Measurements from ENCODE around the gene COG8.

Gene COG8

DNA sequence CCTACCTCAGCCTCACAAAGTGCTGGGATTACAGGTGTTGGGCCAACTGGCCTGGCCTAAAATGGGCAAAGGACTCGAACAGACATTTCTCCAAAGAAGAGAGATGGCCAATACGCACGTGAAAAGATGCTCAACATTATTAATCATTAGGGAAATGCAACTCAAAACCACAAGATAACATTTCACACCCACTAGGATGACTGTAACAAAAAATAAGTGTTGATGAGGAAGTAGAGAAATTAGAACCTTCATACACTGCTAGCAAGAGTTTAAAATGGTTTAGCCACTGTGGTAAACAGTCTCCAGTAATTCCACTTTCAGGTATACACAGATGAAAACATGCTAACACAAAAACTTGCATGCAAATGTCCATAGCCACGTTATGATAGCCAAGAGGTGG lies 6.6 kb upstream of the COG8 start:
- DNase-seq: no peak

DNA sequence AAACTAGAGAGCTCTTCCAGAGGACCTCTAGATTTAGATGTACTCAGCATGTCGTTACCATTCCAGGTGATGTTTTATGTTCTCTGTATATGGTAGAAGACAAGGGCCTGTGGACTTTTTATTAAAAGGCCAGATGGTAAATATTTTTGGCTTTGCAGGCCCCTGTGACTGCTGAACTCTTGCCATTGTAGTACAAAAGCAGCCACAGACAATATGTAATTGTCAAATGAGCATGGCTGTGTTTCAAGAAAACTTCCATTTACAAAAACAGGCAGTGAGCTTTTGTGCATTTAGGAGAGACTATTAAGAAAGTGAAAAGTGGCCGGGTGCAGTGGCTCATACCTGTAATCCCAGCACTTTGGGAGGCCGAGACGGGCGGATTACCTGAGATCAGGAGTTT lies 4.8 kb upstream of the COG8 start:
- no peak for DNase-seq

DNA sequence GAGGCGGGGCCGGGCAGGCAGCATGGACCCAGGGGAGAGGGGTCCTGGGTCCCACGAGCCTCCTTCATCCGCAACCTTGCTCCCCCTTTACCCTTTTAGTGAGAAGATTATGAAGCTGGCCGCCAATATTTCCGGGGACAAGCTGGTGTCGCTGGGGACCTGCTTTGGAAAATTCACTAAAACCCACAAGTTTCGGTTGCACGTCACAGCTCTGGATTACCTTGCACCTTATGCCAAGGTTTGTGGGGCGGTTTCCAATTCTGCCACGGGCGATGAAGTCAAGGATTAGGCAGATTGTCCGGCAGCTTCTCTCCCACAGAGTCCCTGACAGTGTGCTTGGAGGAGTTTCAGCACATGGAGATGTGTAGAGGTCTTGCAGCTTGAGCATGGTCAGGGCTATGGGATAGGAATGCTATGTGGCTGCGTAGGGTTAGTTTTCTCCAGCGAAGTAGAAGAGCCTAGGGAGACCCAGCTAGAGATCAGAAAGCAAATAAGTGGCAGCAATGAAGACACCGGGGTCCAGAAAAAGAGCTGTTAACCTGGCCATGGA lies 806 bp upstream of the COG8 start:
- no peak for DNase-seq

DNA sequence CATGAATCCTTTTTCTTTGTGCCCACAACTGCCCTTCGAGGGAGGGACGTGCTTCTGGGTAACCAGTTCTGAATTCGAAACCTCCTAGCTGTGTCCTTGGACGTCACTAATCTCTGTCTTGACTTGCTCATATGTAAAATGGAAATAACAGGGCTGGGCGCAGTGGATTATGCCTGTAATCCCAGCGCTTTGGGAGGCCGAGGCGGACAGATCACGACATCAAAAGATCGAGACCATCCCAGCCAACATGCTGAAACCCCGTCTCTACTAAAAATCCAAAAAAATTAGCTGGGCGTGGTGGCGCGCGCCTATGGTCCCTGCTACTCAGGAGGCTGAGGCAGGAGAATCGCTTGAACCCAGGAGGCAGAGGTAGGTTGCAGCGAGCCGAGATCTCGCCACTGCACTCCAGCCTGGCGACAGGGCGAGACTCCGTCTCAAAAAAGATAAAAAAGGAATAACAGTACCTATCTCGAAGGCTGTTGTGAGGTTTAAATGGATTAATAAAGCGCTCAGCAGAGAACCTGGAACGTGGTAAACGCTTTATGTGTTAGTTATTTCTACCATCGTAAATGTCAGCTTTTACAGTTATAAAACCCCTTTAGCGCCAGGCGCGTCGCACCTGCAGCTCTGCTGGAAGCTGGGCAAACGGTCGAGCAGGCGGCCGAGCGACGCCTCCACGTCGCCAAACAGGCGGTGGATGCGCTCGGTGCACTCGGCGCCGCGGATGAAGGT lies 641 bp downstream of the COG8 start:
- no peak for DNase-seq

DNA sequence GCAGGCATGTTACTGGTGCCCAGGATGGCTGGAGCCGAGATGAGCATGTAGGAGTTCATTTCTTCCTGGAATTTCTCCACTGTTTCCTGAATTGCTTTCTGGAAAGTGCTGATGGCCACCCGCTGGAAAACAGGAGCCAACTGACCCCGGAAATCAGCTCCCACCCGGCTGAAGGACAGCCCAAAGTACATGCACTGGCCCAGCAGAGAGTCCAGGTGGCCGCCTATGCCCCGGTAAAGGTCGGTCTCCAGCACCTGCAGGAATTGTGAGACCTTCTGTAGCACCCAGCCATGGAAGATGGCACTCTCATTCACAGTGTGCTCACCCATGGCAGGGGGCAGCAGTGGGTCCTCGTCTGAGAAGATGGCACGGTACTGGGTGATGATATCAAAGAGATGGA lies 4.7 kb downstream of the COG8 start:
- DNase-seq: no peak

DNA sequence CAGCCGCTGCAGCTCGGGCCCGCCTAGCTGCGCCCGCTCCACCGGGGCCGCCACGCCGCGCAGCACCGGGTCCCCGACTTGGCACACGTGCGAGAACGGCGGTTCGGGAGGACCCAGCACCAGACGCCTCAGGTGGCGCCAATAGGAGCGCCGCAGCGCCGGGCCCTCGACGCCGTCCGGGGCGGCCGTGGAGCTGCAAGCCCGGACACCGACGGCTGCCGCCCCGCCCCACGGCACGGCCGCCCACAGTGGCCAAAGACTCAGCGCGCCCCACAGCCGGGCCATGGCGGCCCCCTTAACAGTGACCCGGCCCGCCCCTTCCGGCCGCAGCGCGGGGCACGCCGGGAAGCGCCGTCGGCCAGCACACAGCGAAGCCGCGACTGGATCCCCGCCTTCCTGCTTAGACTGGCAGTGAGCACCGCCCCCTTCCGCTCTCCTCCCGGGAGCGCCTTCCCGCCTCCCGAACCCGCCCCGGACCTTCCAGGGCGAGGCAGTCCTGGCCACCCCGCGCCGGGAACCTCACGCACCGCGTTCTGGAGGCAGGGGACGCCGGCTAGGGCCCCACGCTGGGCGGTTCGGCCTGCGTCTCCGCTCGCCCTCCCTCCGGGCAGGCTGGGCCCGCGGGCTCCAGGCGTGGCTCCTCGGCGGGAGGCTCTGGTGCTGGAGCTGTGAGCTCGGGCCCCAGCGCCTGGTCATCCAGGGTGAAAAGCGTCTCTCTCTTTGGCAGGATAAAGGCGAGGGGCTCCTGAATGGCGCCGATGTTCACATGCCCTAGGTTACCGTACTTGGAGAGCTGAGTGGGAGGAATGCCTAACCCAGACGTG lies 8.9 kb downstream of the COG8 start, which contains the start of gene PDF:
TSS of gene PDF (minus strand) at position 303 of the 824 bp plus-strand sequence. CDS start at position 285, 18 bp downstream.
- DNase-seq: peak; percentile 87 to 94 (median 93)

DNA sequence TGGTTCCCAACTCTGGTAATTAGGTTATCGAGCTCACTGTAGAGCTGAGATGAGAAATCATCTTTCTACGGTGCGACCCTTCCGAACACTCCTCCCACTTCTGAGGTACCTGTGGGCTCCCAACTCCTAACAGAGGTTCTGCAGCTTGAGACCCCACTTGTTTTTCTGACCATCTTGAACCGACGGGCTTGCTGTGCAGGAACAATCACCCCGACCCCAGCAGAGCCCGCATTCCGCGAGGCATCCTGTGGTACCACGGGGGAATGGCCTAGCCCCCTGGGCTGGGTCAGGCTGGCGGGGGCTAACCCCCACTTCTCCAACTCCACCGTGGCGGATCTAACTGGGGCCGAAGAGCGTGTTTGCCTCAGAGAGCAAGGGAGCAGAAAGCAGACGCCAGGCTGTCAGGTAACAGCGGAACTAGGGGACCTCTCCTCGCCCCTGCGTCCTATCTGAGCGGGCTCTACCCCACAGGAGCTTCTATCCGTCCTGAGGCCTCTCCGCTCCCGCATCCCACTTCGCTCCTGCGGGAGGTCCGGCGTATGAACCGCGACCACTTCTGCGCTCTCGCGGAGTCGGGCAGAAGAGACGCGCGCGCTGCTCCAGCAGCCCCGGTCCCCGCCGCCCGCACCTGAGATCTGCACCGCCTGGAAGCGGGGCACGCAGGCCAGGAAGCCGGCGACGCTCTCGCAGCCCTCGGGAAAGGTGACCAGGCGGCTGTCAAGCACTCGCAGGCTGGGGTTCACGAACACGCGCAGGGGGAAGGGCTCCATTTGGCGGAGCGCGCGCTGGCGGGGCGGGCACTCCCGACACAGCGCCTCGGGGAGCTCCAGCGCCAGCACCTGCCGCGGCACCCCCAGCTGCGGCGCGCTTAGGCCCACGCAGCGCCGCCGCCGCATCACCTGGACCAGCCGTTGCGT lies 9.7 kb downstream of the COG8 start:
- DNase-seq: peak in 2 of 3 experiments; percentile 24 to 79

DNA sequence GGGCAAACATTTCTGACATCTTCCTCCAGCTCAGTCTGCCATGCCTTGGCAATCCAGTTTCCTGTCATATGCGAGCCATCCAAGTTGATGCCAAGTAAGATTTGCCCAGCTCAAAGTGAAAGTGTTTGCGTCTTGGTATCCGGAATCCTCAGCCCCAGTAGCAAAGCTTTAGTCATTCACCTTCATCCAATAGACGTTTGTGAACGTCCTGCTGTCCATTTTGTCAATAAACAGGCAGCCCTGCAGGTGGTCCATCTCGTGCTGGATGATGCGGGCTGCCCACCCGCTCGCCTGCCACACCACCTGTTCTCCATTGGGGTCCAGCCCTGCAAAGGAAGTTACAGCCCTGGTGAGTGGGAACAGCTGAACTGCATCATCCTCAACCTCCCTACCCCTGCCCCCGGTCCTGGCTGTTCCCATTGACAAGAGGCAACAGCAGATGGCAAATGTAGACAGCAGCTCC lies 10.5 kb downstream of the COG8 start:
- DNase-seq: peak in 1 of 3 experiments; percentile 23

DNA sequence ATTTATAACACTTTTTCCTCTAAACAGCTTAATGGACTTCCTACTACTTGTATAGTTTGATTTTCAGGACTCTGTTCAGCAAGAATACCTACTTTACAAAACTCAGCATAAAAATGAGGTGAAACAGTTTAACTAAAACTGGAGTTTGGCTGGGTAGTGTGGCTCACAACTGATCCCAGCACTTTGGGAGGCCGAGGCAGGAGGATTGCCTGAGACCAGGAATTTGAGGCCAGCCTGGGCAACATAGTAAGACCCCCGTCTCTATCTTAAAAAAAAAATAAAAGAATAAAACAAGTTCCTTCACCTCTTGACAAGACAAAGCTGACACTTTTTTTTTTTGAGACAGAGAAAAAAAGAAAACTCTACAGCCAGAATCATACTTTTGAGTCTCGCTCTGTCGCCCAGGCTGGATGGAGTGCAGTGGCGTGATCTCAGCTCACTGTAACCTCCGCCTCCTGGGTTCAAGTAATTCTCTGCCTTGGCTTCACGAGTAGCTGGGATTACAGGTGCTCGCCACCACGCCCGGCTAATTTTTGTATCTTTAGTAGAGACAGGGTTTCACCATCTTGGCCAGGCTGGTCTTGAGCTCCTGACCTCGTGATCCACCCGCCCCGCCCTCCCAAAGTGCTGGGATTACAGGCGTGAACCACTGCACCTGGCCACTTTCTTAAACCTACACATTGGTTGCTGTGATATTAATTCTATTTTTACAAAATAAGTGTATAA lies 11.6 kb downstream of the COG8 start:
- no peak for DNase-seq

DNA sequence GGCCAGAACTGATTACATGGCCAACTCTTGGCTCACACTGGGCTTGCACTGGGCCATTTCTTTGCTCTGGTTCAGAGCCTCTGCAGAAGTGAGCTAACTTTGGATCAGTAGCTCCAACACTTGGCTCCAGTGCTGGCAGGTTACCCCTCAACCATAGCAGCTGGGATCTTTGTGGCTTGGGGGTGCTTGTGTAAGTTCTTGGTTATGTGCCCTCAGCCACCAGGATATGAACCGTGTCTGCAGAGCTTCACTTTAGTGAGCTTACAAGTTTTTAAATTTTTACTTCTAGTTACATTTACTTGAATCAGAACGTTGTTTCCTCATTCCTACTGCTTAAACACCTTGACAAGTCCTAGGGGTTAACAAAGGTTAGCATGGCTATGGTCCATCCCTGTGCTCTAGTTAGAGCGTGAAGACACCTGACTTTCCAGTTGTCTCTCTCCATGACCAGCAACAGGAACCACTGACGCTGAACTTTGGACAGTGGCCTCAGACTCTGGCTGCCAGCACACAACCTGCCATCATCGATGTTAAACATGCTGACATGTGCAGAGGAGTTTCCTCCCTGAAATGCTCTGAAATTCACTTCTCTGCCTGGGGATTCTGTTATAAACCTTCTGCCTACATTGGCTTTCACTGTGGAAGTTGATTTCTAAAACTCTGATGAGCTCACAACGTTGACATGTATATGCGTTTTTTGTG lies 13.0 kb downstream of the COG8 start:
- DNase-seq: no peak

DNA sequence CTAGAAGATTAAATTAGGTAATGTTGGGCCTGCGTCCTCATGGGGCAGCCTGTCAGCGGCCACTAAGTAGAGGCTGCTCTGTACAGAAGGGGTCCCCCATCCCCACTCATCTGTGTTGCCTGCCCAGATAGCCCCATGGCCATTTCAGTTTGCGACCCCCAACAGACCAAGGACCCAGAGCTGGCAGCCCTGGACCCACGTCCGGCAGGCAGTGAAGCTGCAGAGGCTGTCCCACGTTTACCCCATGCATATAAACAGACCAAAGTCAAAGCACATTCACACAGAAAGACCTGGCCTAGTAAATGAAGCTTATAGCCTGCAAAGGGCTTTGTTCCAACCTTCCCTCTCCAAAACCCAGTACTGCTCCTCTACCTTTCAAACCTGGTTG lies 13.6 kb downstream of the COG8 start:
- no peak for DNase-seq

DNA sequence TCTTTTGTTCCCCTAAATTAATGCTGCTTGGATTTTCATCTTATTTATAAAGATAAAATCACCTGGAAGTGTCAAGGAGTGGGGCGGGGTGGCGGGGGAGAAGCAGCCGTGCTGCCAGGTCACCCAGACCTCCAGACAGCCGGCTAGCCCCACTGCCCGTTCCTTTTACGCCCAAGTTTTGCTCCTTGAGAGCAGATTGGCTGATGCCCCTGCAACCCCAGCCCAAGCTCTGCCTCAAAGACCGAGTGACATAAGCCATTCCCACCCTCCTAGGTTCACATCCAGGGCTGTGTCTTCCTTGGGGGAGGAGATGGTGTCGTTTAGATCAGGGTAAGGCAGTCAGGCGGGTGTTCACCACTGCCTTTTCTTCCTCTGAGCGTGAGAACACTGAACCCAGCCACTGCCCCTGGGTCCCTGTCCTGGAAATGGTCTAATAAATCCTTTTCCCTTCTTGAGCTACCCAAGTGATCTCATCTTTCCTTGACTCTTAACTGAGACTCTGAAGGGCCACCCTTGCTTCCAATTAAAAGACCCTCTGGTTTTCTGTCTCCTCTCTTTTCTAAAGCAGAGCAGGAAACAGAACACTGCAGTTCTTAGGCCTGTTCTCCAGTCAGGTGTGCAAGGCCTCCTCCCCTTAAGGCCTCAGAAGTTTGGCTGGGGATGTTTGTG lies 14.6 kb downstream of the COG8 start:
- no peak for DNase-seq

DNA sequence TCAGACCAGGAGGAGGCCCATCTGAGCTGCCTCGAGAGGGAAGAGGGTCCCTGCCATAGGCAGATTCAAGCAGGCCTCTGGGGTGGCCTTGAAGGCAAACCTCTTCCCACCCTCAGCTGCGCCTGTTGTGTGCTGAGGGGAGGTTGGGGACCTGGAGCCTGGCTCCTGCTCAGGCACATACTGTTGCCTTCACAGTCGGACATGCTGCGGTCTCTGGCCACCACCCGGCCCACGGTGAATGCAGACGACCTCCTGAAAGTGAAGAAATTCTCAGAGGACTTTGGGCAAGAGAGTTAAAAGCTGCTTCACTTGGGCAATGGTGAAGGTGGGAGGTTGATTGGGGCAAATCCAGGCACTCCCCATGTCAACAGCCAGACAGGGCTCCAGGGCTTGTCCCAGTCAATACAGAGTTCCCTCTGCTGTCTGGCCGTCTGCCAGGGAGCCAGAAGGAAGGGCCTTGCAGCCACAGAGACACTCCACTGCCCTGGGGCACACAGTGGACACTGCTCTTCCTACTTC lies 15.3 kb downstream of the COG8 start:
- no peak for DNase-seq

DNA sequence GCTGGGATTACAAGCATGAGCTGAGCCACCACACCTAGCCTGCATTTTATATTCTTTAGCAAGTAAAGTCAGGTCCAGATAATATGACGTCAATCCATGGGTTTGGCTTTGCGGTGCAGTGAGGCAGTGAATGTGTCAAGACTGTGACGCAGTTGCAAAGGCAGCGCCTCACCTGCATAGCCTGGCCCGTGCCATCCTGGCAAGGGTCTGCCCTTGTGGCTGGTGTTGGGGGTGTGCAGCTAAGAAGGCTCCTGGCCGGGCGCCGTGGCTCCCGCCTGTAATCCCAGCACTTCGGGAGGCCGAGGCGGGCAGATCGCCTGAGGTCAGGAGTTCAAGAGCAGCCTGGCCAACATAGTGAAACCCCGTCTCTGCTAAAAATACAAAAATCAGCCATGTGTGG lies 15.9 kb downstream of the COG8 start:
- no peak for DNase-seq

DNA sequence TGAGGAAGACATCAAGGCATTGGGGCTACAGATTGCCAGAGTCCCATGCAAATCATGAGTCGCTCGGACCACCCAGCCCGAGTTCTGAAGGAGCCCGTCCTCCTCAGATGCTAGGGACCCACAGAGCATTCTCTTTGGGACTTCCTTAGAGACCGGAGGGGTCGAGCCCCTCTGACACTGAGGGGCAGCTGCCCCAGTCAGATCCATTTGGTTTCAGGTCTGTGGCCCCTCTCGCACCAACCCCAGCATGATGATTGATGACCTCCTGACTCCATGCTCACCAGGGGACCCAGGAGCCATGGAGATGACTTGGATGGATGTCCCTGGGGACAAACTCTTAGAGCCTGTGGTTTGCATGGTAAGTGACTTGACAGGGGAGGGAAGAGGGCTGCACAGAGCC lies 17.0 kb downstream of the COG8 start:
- DNase-seq: no peak

DNA sequence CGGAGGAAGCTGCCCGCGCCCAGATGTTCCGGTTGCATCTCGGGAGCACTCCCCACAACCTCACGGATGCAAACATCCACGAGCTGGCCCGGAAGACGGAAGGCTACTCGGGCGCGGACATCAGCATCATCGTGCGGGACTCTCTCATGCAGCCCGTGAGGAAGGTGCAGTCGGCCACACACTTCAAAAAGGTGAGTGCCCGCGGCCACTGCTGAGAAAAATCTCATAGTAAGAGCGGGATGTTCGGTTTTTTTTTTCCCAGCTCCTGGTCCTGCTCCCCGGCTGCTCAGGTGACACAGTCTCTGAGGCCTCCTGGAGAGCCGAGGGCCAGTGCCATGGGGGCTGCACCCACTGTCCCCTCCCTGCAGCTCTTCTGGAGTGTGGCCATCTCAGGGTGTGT lies 18.3 kb downstream of the COG8 start:
- DNase-seq: no peak

DNA sequence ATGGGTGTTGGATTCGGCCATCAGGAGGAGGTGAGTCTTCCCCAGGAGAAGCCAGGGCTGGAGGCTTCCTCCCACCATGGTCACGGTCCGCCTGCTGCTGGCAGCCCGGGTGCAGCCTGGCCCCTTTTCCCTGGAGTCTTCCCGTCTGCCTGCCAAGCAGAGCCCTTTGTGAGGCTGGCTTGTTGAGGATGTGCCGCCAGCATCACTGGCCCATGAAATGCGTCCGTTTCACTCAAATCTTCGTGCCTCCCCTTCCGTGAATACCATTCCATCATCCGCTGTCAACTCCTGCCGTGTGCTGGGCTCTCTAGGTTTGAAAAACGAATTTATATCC lies 18.7 kb downstream of the COG8 start:
- DNase-seq: no peak

DNA sequence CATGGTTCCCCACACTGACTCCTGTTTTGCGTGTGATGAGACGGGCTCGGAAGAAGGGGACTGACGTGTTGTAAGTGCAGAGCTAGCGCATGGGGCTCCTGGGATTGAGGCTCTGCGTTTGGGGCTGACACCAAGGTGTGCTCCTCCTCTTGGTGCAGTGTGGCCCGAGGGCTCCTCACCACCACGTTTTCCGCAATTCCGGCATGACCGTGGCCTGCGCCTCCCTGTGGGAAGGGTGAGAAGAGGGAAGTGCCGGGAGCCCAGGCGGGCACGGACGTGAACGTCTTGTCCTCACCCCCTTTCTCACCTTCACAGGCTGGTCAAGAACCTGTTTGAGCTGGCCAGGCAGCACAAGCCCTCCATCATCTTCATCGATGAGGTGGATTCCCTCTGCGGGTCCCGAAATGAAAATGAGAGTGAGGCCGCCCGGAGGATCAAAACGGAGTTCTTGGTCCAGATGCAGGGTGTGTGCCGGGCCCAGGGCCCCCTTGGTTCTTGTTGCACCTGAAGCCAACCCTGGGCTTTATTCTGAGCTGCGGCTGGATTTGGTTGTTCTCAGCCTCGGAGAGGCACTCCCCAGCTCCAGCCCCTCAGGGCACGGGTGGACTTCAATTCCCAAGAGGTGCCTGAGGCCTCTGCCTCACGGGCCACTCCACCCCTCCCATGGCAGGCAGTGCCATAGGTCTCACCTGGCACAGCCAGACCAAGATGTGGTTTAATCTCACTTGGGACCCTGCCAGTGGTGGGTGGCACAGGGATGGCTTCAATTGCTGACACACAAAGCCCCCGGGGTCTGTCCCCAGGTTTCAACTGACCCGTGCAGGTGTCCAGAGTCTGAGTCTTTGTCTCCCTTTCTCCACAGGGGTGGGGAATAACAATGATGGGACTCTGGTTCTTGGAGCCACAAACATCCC lies 19.3 kb downstream of the COG8 start:
- no peak for DNase-seq

DNA sequence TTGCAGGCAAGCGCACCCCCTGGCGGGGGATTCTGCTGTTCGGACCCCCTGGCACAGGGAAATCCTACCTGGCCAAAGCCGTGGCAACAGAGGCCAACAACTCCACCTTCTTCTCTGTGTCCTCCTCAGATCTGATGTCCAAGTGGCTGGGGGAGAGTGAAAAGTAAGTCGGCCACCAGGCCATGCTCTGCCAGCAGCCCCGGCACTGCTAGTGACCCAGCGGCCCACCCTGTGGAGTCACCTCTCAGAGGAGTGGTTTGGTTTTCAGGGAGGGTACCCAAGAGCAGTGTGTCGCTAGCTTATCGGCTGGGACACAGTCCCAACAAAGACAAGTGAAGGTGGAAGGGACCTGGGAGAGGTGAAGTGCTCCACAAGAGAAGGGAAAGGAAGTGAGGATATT lies 20.0 kb downstream of the COG8 start:
- no peak for DNase-seq

DNA sequence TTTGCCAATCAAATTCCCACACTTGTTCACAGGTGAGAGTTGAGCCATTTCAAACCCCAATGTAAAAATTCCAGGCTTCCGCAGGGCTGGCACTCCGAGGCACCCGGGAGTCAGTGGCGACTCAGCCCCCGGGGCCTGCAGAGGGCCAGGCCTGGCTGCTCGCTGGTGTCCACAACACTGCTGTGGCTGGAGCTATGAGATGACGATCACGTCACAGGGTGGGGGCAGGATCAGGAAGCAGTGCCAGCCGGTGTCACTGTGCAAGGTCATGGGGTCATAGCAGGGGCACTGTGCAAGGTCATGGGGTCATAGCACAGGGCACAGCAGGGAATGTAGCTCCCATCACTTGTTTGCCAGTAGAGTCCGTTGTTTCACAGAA lies 20.5 kb downstream of the COG8 start:
- no peak for DNase-seq
